CD4-positive, alpha-beta T cell treated with Interleukin-15 for 1 hour (primary cell): ENCODE results near the gene ASCL1.

Source experiments
- DNase-seq: peaks from one replicate; pipeline ENCODE4 v3.0.0-alpha.2; 2020

Gene ASCL1

GRCh38 chr12:102953221-102953620 lies 4.3 kb upstream of the ASCL1 start:
- no peak for DNase-seq

- no peak for DNase-seq
These were observed 3.3 kb upstream of the ASCL1 start for GRCh38 chr12:102954134-102954533.

- DNase-seq, result no peak
These were observed 1.3 kb upstream of the ASCL1 start for GRCh38 chr12:102955926-102956737.

- no peak for DNase-seq
These were observed 641 bp upstream of the ASCL1 start for GRCh38 chr12:102956738-102957327.

DNA sequence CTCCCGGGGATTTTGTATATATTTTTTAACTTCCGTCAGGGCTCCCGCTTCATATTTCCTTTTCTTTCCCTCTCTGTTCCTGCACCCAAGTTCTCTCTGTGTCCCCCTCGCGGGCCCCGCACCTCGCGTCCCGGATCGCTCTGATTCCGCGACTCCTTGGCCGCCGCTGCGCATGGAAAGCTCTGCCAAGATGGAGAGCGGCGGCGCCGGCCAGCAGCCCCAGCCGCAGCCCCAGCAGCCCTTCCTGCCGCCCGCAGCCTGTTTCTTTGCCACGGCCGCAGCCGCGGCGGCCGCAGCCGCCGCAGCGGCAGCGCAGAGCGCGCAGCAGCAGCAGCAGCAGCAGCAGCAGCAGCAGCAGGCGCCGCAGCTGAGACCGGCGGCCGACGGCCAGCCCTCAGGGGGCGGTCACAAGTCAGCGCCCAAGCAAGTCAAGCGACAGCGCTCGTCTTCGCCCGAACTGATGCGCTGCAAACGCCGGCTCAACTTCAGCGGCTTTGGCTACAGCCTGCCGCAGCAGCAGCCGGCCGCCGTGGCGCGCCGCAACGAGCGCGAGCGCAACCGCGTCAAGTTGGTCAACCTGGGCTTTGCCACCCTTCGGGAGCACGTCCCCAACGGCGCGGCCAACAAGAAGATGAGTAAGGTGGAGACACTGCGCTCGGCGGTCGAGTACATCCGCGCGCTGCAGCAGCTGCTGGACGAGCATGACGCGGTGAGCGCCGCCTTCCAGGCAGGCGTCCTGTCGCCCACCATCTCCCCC lies 777 bp downstream of the ASCL1 start:
- DNase-seq, result no peak

DNA sequence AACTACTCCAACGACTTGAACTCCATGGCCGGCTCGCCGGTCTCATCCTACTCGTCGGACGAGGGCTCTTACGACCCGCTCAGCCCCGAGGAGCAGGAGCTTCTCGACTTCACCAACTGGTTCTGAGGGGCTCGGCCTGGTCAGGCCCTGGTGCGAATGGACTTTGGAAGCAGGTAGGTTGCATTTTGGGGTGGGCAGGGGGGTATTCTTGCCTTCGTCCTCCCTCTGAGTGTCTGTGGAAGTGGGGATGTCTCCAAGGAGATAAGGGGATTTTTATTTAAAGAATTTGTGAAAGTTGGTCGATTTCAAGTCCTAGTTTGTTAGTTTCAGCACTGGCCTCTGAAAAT lies 1.3 kb downstream of the ASCL1 start:
- no peak for DNase-seq

GRCh38 chr12:102959391-102959790 lies 1.9 kb downstream of the ASCL1 start:
- DNase-seq, result no peak

DNA sequence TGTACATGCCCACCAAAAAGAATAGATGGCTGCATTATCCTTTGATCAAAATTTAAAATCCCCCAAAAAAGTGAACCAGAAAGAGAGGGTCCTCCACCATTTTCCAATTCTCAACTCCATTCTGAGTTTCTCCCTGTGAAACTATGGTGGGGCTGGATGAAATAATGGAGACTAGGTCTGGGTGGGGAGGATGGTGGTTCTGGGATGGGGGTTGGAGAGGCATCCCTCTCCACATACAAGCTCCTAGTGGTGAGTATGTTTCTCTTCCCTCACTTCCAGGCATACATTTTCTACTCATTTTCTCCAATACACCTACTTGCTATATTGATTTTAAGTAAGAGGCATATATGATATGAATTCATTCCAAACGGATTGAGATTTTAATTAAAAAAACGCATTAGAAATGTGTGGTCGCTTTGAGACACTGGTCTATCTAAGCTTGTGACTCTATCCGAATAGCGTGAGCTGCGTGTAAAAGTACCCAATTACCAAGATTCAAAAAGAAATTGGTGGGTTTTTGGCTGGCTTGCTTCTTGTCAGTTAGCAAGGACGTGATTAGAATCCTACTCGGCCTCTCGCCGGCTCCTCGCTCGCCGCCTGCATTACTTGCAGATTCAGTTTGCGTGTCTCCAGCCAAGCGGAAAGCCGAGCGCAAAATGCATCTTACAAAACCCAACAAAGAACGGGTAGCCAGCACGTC lies 3.4 kb downstream of the ASCL1 start:
- no peak for DNase-seq

DNA sequence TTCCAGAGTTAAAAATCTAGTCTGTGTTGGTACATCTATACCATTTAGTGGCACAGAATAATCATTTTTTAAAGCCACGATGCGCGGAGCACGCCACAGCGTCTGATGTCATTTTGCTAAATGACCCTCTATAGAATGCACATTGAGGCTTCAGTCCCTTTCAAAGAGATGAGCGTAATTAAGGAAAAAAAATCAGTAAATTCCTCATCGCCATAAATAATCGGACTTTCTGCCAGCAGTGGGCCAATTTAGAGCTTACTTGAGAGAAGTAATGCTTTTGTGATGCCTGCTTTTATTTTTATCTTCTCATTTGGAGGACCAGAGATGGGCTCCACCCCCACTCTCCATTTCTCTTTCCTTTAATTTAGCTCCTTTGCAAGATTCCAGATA lies 4.0 kb downstream of the ASCL1 start:
- no peak for DNase-seq

- DNase-seq, result no peak
These were observed 5.1 kb downstream of the ASCL1 start for GRCh38 chr12:102962532-102962931.

GRCh38 chr12:102962986-102963385 lies 5.5 kb downstream of the ASCL1 start:
- no peak for DNase-seq

- no peak for DNase-seq
These were observed 6.3 kb downstream of the ASCL1 start for GRCh38 chr12:102963796-102964195.

DNA sequence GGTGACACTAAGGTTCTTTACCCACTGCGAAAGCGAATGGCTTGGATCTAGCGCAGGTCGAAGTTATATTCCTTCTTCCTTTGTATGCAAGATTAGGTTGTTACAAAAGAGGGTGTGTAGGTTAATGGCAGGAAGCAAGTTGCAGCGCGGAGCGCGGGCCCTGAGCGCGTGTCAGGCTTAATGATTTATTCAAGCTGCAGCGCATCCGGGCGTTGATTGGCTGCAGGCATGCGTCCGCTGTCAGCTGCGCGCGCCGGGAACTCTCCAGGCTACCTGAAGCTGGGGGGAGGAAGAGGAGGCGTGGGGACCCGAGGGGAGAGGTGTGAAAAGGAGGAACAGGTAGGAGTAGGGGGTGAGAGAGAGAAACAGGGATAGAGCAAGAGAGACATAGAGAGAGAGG lies 7.4 kb downstream of the ASCL1 start:
- no peak for DNase-seq

DNA sequence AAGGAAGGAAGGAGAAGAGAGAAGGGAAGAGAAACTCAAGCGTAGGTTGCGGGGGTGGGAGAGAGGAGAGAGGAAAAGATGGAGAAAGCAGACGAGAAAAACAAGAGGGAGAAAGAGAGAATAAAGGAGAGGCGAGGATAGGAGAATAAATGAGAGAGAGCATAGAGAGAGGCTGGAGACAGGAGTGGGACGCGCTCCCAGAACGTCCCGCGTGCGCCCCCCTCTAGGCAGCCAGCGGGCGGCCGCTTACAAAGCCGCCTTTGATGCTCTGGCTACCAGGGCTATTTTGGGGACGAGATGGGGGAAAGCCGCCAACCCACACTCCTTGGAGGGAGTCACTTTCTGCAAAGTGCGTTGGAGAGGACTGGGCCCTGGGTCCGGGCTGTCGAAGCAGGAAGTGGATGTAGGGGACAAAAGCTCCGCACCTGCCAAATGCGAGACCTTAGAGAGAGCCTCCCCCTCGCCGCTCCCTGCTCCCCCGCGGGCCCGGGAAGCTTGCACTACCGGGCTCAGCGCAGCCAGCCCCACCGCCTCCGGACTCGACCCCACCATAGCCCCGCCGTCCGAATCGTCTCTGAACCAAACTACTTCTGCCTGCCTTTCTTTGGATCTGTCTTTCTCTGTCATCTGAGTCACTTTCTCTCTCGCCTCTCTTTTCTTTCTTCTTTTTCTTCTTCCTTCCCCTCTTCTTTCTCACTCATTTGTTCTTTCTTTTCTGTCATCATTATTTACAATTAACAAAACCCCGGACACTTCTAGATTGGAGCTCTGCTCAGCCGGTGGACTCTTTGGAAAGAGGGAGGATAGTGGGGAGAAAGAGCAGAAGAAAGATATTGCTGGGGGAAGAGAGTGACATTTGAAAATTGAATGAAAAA lies 8.0 kb downstream of the ASCL1 start:
- no peak for DNase-seq

- no peak for DNase-seq
These were observed 8.9 kb downstream of the ASCL1 start for GRCh38 chr12:102966200-102966863.

- DNase-seq, result no peak
These were observed 13.3 kb downstream of the ASCL1 start for GRCh38 chr12:102970780-102971179.

- no peak for DNase-seq
These were observed 13.8 kb downstream of the ASCL1 start for GRCh38 chr12:102971227-102971626.

DNA sequence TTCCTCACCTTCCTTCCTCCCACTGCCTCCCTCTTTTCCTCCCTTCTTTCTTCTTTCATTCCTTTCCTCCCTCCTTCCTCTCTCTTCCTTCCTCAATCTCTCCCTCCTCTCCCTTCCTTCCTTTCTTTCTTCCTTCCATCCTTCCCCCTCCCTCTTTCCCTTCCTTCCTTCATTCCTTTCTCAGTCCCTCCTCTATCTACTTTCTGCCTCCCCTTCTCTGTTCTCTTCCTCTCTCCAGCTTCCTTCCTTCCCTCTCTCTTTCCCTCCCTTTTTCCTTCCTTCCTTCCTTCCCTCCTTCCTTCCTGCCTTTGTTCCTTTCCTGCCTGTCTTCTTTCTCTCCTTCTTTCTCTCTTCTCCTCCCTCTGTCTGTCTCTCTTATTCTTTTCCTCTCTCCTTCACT lies 16.1 kb downstream of the ASCL1 start:
- DNase-seq, result no peak

- DNase-seq, result no peak
These were observed 19.3 kb downstream of the ASCL1 start for GRCh38 chr12:102976609-102977280.

- DNase-seq, result no peak
These were observed 20.7 kb downstream of the ASCL1 start for GRCh38 chr12:102977945-102978706.

DNA sequence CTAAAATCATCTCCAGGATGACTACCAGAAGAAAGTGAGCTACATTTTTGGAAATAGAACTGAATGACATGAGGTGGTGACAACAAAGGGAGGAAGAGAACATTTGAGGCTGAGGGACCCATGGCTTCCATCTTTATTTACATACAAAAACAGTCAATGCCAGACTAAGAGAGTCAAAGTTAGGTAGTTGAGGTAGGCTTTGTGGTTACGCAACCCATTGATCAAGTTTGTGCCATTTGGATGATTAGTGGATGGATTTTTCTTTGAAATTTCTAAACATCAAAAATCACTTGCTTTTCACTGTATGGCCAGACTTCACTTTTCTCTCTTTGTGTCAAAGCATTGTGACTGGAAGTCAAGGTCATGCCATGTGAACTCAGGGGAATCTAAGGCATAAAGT lies 22.9 kb downstream of the ASCL1 start:
- no peak for DNase-seq
